ENCODE data around the gene TRIM14.

TRIM14 gene

GRCh38 chr9:98075332-98075805 lies 43.7 kb downstream of the TRIM14 start:
- Mint-ChIP-seq H3K36me3 (ENCODE audit: low read depth) (peaks cover 16% of the 10 kb centered on the region), H3K4me1 (no peaks in the 10 kb centered on the region), H3K27me3 (ENCODE audit: low read depth) (no peaks in the 10 kb centered on the region), H3K9me3 (no peaks in the 10 kb centered on the region), H3K27ac (no peak overlapping the region), H3K4me3 (no peak overlapping the region)
- TF ChIP-seq, protein P1, sequence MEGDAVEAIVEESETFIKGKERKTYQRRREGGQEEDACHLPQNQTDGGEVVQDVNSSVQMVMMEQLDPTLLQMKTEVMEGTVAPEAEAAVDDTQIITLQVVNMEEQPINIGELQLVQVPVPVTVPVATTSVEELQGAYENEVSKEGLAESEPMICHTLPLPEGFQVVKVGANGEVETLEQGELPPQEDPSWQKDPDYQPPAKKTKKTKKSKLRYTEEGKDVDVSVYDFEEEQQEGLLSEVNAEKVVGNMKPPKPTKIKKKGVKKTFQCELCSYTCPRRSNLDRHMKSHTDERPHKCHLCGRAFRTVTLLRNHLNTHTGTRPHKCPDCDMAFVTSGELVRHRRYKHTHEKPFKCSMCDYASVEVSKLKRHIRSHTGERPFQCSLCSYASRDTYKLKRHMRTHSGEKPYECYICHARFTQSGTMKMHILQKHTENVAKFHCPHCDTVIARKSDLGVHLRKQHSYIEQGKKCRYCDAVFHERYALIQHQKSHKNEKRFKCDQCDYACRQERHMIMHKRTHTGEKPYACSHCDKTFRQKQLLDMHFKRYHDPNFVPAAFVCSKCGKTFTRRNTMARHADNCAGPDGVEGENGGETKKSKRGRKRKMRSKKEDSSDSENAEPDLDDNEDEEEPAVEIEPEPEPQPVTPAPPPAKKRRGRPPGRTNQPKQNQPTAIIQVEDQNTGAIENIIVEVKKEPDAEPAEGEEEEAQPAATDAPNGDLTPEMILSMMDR (IDR thresholded peaks at IDR 0.05; ENCODE audit: unreplicated experiment in 3 of 3) = no peak

DNA sequence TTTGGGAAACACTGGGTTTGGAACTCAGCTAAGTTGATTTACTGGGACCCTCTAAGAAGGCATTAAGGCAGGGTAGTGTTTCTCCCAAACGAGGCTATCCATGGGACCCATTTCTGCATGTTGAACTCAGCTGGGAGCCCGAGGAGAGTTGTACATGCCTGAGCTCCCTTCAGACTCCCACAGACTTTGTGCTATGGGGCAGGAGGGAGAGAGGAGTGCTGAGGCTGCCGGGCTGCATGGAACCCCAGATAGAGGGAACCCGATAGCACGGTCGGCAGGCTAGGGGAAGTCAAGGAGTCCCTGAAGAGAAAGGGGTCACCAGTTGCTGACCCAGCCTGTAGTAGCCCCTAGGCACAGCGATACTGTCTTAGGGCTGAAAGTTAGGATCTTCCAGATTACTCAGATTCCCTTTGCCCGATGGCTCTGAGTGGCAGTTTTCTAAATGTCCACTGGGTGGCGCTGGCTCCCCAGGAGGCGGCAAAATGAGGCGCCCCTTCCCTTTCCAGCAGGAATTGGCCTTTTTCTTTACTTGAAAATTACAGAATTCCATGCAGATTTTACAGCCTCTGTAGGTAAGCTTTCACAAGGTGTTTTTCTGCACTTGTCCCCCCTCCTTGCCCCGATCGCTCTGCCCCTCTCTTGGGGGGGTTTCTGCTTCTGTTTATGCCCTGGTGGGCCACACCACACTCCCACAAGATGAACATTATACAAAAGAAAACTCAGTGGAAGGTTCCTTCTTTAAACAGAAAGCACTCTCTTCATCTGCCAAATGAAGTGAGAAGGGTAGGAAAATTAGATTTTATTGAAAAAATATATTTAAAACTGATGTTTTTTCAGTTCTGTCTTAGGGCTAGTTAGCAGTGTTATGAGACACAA lies 44.7 kb downstream of the TRIM14 start:
- TF ChIP-seq, protein P1 (IDR thresholded peaks at IDR 0.05; ENCODE audit: unreplicated experiment in 3 of 3) = peak; percentile 91 to 96 (median 95)
- H3K27me3 Mint-ChIP-seq (ENCODE audit: low read depth) = no peaks in the 10 kb centered on the region

GRCh38 chr9:98071737-98072136 lies 47.3 kb downstream of the TRIM14 start:
- TF ChIP-seq, protein P1 (IDR thresholded peaks at IDR 0.05; ENCODE audit: unreplicated experiment in 3 of 3) = no peak
- H3K4me3 Mint-ChIP-seq = no peak overlapping the region
- H3K4me1 Mint-ChIP-seq = no peaks in the 10 kb centered on the region
- no peak overlapping the region for H3K27ac Mint-ChIP-seq
- peaks cover under 1% of the 10 kb centered on the region for H3K27me3 Mint-ChIP-seq (ENCODE audit: low read depth)
- no peaks in the 10 kb centered on the region for H3K9me3 Mint-ChIP-seq
- H3K36me3 Mint-ChIP-seq (ENCODE audit: low read depth) = peaks cover 6% of the 10 kb centered on the region

More for the DNA sequence above, 44.7 kb downstream of the TRIM14 start:
- Mint-ChIP-seq H3K27ac (peak overlapping the region; percentile 32 to 52 (median 45)), H3K36me3 (ENCODE audit: low read depth) (peaks cover 13% of the 10 kb centered on the region), H3K9me3 (no peaks in the 10 kb centered on the region), H3K4me3 (no peak overlapping the region), H3K4me1 (no peaks in the 10 kb centered on the region)

DNA sequence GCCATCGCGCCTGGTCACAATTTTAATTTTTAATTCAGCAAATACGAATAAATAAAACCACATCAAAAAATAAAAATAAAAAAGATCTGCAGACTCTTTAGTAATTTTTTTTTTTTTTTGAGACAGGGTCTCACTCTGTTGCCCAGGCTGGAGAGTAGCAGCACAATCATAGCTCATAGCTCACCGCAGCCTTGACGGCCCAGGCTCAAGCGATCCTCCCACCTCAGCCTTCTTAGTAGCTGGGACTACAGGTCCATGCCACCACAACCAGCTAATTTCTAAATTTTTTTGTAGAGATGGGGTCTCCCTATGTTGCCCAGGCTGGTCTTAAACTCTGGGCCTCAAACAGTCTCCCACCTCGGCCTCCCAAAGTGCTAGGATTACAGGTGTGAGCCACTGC lies 48.3 kb downstream of the TRIM14 start:
- Mint-ChIP-seq H3K36me3 (ENCODE audit: low read depth) (peaks cover 14% of the 10 kb centered on the region), H3K27ac (no peak overlapping the region), H3K4me1 (no peaks in the 10 kb centered on the region), H3K27me3 (ENCODE audit: low read depth) (peaks cover 3% of the 10 kb centered on the region), H3K9me3 (no peaks in the 10 kb centered on the region), H3K4me3 (no peak overlapping the region)
- TF ChIP-seq, protein P1 (IDR thresholded peaks at IDR 0.05; ENCODE audit: unreplicated experiment in 3 of 3) = no peak

DNA sequence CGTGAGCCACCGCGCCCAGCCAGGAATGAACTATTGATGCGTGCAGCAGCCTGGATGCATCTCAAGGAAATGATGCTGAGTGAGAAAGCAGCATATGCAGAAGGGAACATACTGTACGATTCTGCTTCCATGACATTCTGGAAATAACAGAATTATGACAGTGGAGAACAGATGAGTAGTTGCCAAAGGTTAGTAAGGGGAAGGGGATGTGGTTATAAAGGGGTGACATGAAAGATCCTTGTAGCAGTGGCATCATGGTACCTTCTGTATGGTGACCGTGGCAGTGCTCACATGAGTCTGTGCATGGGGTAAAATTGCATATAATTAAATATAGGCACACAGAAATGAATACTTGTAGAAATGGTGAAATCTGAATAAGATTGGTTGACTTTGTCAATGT lies 49.5 kb downstream of the TRIM14 start:
- Mint-ChIP-seq H3K9me3 (no peaks in the 10 kb centered on the region), H3K27me3 (ENCODE audit: low read depth) (peaks cover 3% of the 10 kb centered on the region), H3K27ac (no peak overlapping the region), H3K4me1 (no peaks in the 10 kb centered on the region), H3K4me3 (no peak overlapping the region), H3K36me3 (ENCODE audit: low read depth) (peaks cover 21% of the 10 kb centered on the region)
- TF ChIP-seq, protein P1 (IDR thresholded peaks at IDR 0.05; ENCODE audit: unreplicated experiment in 3 of 3) = no peak
